Natural killer cell (primary cell): ENCODE measurements around the gene POLR2C. TPM values are rescaled to one million over a fixed set of nuclear protein-coding genes. Genes with fewer than 3 reads are reported as not detected.
A peak's percentile ranks its signal among the peaks of the same experiment; 100 is the strongest.

Source experiments
- ATAC-seq, 3 donors: fragments of 150-1000 bp in 2 of 3; fragments of 200-7000 bp in 1 of 3; cut with Tn5 transposase; 1 replicate in 1 of 3; 2 replicates in 2 of 3; pipeline ENCODE4 v1.10.0; 2021; ENCODE audit warnings: mild to moderate bottlenecking in 2 of 3, moderate library complexity in 2 of 3
- DNase-seq, 2 donors: peaks; one replicate each; pipeline versions ENCODE4 v3.0.0 to v3.0.0-alpha.2; 2013 to 2021; ENCODE audit warnings: mixed read lengths in 1 of 2
- H3K27ac ChIP-seq: one replicate; pipeline ENCODE4 v1.5.1; 2013; ENCODE audit warnings: mild to moderate bottlenecking, low read length
- H3K27me3 ChIP-seq: one replicate; pipeline ENCODE4 v1.6.1; 2013; ENCODE audit warnings: low read length; ENCODE audit not compliant: control insufficient read depth, insufficient read depth
- H3K36me3 ChIP-seq: one replicate; pipeline ENCODE4 v1.6.1; 2013; ENCODE audit warnings: low read length; ENCODE audit not compliant: control insufficient read depth, insufficient read depth
- H3K4me1 ChIP-seq: one replicate; pipeline ENCODE4 v1.6.1; 2013; ENCODE audit warnings: low read length; ENCODE audit not compliant: control insufficient read depth, insufficient read depth
- H3K4me3 ChIP-seq: one replicate; pipeline ENCODE4 v1.5.1; 2013; ENCODE audit warnings: low read length
- H3K9me3 ChIP-seq: one replicate; pipeline ENCODE4 v1.6.1; 2013; ENCODE audit warnings: low read length; ENCODE audit not compliant: control insufficient read depth, insufficient read depth
- H3K27ac Mint-ChIP-seq, 2 donors: one replicate each; pipeline ENCODE4 v1.8.0; 2022; ENCODE audit warnings: mild to moderate bottlenecking in 2 of 2, mixed read lengths in 2 of 2, moderate library complexity in 1 of 2
- H3K27me3 Mint-ChIP-seq, 2 donors: one replicate each; pipeline ENCODE4 v1.8.0; 2022; ENCODE audit warnings: low read depth in 2 of 2, mixed read lengths in 2 of 2
- H3K36me3 Mint-ChIP-seq: one replicate; pipeline ENCODE4 v1.8.0; 2022; ENCODE audit warnings: mixed read lengths
- H3K4me1 Mint-ChIP-seq, 2 donors: one replicate each; pipeline ENCODE4 v1.8.0; 2022; ENCODE audit warnings: mixed read lengths in 2 of 2
- H3K4me3 Mint-ChIP-seq: one replicate; pipeline ENCODE4 v1.8.0; 2022; ENCODE audit warnings: mild to moderate bottlenecking, moderate library complexity, mixed read lengths
- H3K9me3 Mint-ChIP-seq, 2 donors: one replicate each; pipeline ENCODE4 v1.8.0; 2022; ENCODE audit warnings: mixed read lengths in 2 of 2
- CTCF ChIP-seq: fragments of 200-600 bp; IDR thresholded peaks from one replicate; pipeline ENCODE4 v1.8.0; 2022; ENCODE audit warnings: antibody characterized with exemption
- WGBS: methylation state at CpG from one replicate; pipeline ENCODE4 v1.1.7; 2013; ENCODE audit warnings: missing lambda C conversion rate; ENCODE audit not compliant: insufficient coverage; 5-methylcytosine and 5-hydroxymethylcytosine counted together
- intact Hi-C: fragments of 100-400 bp; cut with micrococcal nuclease; formaldehyde crosslinking; loops from one replicate; pipeline ENCODE4 v1.14.2; 2022
- total RNA-seq, 4 donors: library from RNA; stranded (reverse); fragments of 120-200 nt in 1 of 4; gene quantifications; one replicate each; pipeline versions ENCODE4 v1.2.3 to v1.2.4, GENCODE V29; 2013 to 2022

POLR2C gene
- total RNA-seq, 3 donors from 2014 or later (not counting 1 experiment from before 2014, with no cell fraction given), result 55.4 to 71.2 (median 66.7) TPM

DNA sequence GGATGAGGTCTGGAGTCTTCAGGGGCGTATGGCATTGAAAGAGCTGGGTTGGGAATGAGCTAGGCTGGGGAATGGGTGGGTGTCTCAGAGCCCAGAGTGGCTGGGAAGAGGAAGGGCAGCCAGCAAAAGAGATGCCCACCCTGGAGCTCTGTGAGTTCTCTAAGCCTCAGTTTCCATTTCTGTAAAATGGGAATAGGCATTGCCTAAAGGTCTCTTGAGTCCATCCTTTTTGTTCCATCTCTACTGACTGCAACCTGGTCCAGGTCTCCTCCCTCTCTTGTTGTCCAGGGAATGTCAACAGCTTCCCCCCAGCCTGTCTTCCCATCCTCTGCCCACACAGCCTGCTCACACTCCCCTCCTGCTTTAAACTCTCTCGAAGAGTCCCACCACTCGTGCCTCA lies 54.3 kb downstream of the POLR2C start:
- ATAC-seq, result no peak
- peak overlapping the region in 1 of 2 donors; percentile 27 for H3K27ac Mint-ChIP-seq
- intact Hi-C loops, result loop anchor here (5.0 kb wide), 1 partner anchor 39 kb away; no protein-coding TSS in a partner anchor

DNA sequence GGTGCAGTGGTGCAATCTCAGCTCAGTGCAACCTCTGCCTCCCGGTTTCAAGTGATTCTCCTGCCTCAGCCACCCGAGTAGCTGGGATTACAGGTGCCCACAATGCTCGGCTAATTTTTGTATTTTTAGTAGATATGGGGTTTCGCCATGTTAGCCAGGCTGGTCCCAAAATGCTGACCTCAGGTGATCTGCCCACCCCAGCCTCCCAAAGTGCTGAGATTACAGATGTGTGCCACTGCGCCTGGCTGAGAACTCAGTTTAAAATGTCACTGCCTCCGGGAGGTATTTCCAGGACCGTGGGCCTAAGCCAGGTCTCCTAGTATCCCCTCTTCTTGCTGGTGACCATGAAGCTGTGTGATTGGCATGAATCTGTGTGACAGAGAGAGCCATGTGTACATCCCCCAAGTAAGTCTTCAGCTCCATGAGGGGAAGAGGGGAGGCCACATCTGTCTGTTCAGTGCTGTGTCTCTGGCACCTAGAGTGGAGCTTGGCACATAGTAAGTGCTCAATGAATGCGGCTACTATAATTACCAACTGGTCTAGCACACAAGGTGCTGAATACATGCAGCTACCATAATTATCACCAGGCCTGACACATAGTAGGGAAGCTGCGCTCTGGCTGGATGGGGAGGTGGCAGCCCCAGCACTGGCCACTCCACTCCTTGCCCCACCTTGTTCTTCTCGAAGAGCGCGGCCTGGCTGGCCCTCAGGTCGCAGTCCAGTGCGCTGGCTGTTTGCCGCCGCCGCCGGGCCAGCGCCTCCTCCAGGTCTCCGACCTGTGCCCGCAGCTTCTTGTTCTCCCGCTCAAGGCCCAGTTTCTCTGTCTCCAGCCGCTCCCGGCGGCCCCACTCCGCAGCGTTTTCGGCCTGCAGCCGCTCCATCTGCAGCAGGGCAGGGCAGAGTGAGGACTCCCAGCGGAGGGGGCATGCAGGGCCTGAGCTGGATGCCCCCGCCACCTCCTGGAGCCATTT lies 55.2 kb downstream of the POLR2C start:
- intact Hi-C loops, result loop anchor here (2.0 to 5.0 kb wide), 2 partner anchors 40 to 99 kb away; no protein-coding TSS in a partner anchor
- no peak for ATAC-seq
- peak overlapping the region in 1 of 2 donors; percentile 27 for H3K27ac Mint-ChIP-seq
- TF ChIP-seq CTCF, result no peak
- no peak overlapping the region for H3K4me3 ChIP-seq
- H3K4me1 Mint-ChIP-seq, result peaks cover 15 to 19% of the 10 kb centered on the region in 2 donors
- no peak overlapping the region for H3K4me3 Mint-ChIP-seq
- H3K36me3 Mint-ChIP-seq, result no peaks in the 10 kb centered on the region
- no peak overlapping the region for H3K27ac ChIP-seq
- H3K9me3 Mint-ChIP-seq, result no peaks in the 10 kb centered on the region
- no peaks in the 10 kb centered on the region for H3K27me3 ChIP-seq
- peaks cover 48% of the 10 kb centered on the region for H3K36me3 ChIP-seq
- no peaks in the 10 kb centered on the region for H3K9me3 ChIP-seq
- peaks cover 8% of the 10 kb centered on the region for H3K4me1 ChIP-seq
- H3K27me3 Mint-ChIP-seq, result no peaks in the 10 kb centered on the region
- WGBS, result 97% methylated on average over 31 of the region's 31 CpGs
- DNase-seq, result no peak

More for the DNA sequence above, 54.3 kb downstream of the POLR2C start:
- Mint-ChIP-seq H3K4me1 (peaks cover 12 to 18% of the 10 kb centered on the region in 2 donors), H3K27me3 (no peaks in the 10 kb centered on the region), H3K4me3 (no peak overlapping the region), H3K9me3 (no peaks in the 10 kb centered on the region), H3K36me3 (no peaks in the 10 kb centered on the region)
- Histone ChIP-seq H3K36me3 (peaks cover 54% of the 10 kb centered on the region), H3K27ac (no peak overlapping the region), H3K4me3 (no peak overlapping the region), H3K27me3 (no peaks in the 10 kb centered on the region), H3K4me1 (peaks cover 8% of the 10 kb centered on the region), H3K9me3 (no peaks in the 10 kb centered on the region)
- no peak for DNase-seq
- WGBS, result 89% methylated on average over 3 of the region's 3 CpGs
- no peak for TF ChIP-seq CTCF

DNA sequence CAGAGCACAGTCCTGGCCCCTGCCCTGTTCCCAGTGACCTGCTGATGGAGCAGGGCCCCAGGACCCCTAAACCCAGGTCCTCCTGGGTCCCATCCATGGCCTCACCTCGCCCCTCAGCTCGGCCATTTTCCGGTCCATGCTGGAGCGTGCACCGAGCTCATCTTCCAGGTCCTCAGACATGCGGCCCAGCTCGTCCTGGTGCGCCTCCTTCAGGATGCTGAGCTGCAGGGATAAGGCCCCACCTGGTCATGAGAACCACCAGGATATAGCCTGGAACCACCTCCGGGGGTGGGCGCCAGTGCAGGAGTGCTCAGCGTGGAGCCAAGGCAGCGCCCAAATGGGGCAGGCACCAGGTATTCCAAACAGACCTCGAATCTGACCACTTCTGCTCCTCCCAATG lies 56.0 kb downstream of the POLR2C start:
- peaks cover 21 to 25% of the 10 kb centered on the region in 2 donors for H3K4me1 Mint-ChIP-seq
- no peak for ATAC-seq

More for the DNA sequence above, 56.0 kb downstream of the POLR2C start:
- no peak for DNase-seq
- Histone ChIP-seq H3K4me3 (no peak overlapping the region), H3K36me3 (peaks cover 46% of the 10 kb centered on the region), H3K9me3 (no peaks in the 10 kb centered on the region), H3K27ac (no peak overlapping the region), H3K4me1 (peaks cover 17% of the 10 kb centered on the region), H3K27me3 (no peaks in the 10 kb centered on the region)
- Mint-ChIP-seq H3K36me3 (no peaks in the 10 kb centered on the region), H3K27me3 (no peaks in the 10 kb centered on the region), H3K27ac (no peak overlapping the region), H3K9me3 (no peaks in the 10 kb centered on the region), H3K4me3 (no peak overlapping the region)
- intact Hi-C loops, result loop anchor here (2.0 to 5.0 kb wide), 2 partner anchors 41 to 100 kb away; no protein-coding TSS in a partner anchor
- TF ChIP-seq CTCF, result no peak
- WGBS, result 98% methylated on average over 13 of the region's 13 CpGs
